GM13977 (cell line): ENCODE results near the gene ARHGAP19.

Experiments used
- DNase-seq: peaks from one replicate; pipeline ENCODE4 v3.0.0; 2012; ENCODE audit warnings: low spot score
- CTCF ChIP-seq: IDR thresholded peaks from 2 replicates; pipeline ENCODE4 v1.5.1; 2012; ENCODE audit warnings: mild to moderate bottlenecking, control low read depth; ENCODE audit not compliant: insufficient read depth; ENCODE audit errors: extremely low read depth, missing control alignments
- in situ Hi-C: fragments of 300-500 bp; cut with MboI; formaldehyde crosslinking; loops from one replicate; pipeline ENCODE4 v1.12.0; 2022; ENCODE audit warnings: low sequenced_read_pairs, low pct_unique_long_range_greater_than_20kb, mixed read lengths, inconsistent platforms; ENCODE audit not compliant: unreplicated experiment

ARHGAP19 gene

GRCh38 chr10:97180363-97180755 is 112.1 kb downstream of the ARHGAP19 start:
- TF ChIP-seq CTCF: no peak
- in situ Hi-C loops: no loop called here
- DNase-seq: no peak

GRCh38 chr10:97179731-97180362 is 112.6 kb downstream of the ARHGAP19 start:
- in situ Hi-C loops: no loop called here
- DNase-seq: no peak
- TF ChIP-seq CTCF: peak; percentile 23

GRCh38 chr10:97179311-97179710 is 113.1 kb downstream of the ARHGAP19 start:
- no peak for TF ChIP-seq CTCF
- DNase-seq: no peak
- in situ Hi-C loops: no loop called here

- DNase-seq: no peak
- in situ Hi-C loops: no loop called here
- no peak for TF ChIP-seq CTCF
Observed at GRCh38 chr10:97178074-97178473, 114.4 kb downstream of the ARHGAP19 start.

- no peak for TF ChIP-seq CTCF
- in situ Hi-C loops: no loop called here
- no peak for DNase-seq
Observed at GRCh38 chr10:97176226-97176625, 116.2 kb downstream of the ARHGAP19 start.

GRCh38 chr10:97175586-97175985 is 116.9 kb downstream of the ARHGAP19 start:
- DNase-seq: no peak
- no peak for TF ChIP-seq CTCF
- in situ Hi-C loops: no loop called here
